Lower leg skin (tissue), 3 donors: ENCODE measurements around the gene LRRC10.

Experiments used
- CTCF ChIP-seq, 3 donors: fragments of 450-650 bp; IDR thresholded peaks; one replicate each; pipeline ENCODE4 v1.5.1; 2016; ENCODE audit warnings: antibody characterized with exemption in 3 of 3, mild to moderate bottlenecking in 3 of 3, moderate library complexity in 2 of 3
- POLR2A ChIP-seq, 2 donors: fragments of 450-650 bp; IDR thresholded peaks; one replicate each; pipeline ENCODE4 v1.6.1; 2016 to 2017; ENCODE audit warnings: antibody characterized with exemption in 2 of 2, mild to moderate bottlenecking in 1 of 2, moderate library complexity in 1 of 2

GRCh38 chr12:69583203-69583602, 27.5 kb downstream of the LRRC10 start:
- TF ChIP-seq CTCF (IDR thresholded peaks at IDR 0.05), result no peak
- TF ChIP-seq POLR2A (IDR thresholded peaks at IDR 0.05), result no peak
